OCI-LY1 (cell line): ENCODE data around the gene SMAP2.

Experiments
- H2AFZ ChIP-seq: fragments of 200-600 bp; sonication (generic), shearing (Covaris generic); 2 replicates; pipeline ENCODE4 v1.6.0; 2014; ENCODE audit warnings: antibody characterized with exemption, mild to moderate bottlenecking, low read length
- H3F3A ChIP-seq: fragments of 200-600 bp; sonication (generic), shearing (Covaris generic); 2 replicates; pipeline ENCODE4 v1.6.0; 2014; ENCODE audit warnings: mild to moderate bottlenecking, antibody characterized with exemption, low read length, moderate library complexity; ENCODE audit not compliant: insufficient read depth
- H3K27ac ChIP-seq: fragments of 200-600 bp; sonication (generic); 2 replicates; pipeline ENCODE4 v1.5.1; 2014; ENCODE audit warnings: low read length, mixed run types, mild to moderate bottlenecking, low read depth; ENCODE audit not compliant: poor library complexity, severe bottlenecking
- H3K27me3 ChIP-seq: fragments of 200-600 bp; sonication (generic); 2 replicates; pipeline ENCODE4 v1.6.0; 2014; ENCODE audit warnings: antibody characterized with exemption, mild to moderate bottlenecking, low read length, moderate library complexity; ENCODE audit not compliant: insufficient read depth
- H3K36me3 ChIP-seq: fragments of 200-600 bp; sonication (generic); 2 replicates; pipeline ENCODE4 v1.6.1; 2014; ENCODE audit warnings: mild to moderate bottlenecking, antibody characterized with exemption, low read length, moderate library complexity, mixed read lengths; ENCODE audit not compliant: insufficient read depth
- H3K4me1 ChIP-seq: fragments of 200-600 bp; sonication (generic); 2 replicates; pipeline ENCODE4 v1.5.1; 2014; ENCODE audit warnings: mild to moderate bottlenecking, low read length, moderate library complexity; ENCODE audit not compliant: insufficient read depth, severe bottlenecking
- H3K4me2 ChIP-seq: fragments of 200-600 bp; sonication (generic), shearing (Covaris generic); 2 replicates; pipeline ENCODE4 v1.6.1; 2014; ENCODE audit warnings: low read length
- H3K4me3 ChIP-seq: fragments of 200-600 bp; sonication (generic); 2 replicates; pipeline ENCODE4 v1.5.1; 2014; ENCODE audit warnings: low read length, low read depth, mild to moderate bottlenecking, mixed read lengths; ENCODE audit not compliant: poor library complexity, severe bottlenecking
- H3K79me2 ChIP-seq: fragments of 200-600 bp; shearing (Covaris generic); 2 replicates; pipeline ENCODE4 v1.6.1; 2016; ENCODE audit warnings: mixed run types, low read length, mixed read lengths; ENCODE audit not compliant: insufficient read depth
- H3K9ac ChIP-seq: fragments of 200-600 bp; sonication (generic), shearing (Covaris generic); 2 replicates; pipeline ENCODE4 v1.6.1; 2014; ENCODE audit warnings: mild to moderate bottlenecking, low read length, mixed read lengths
- H3K9me2 ChIP-seq: fragments of 200-600 bp; sonication (generic), shearing (Covaris generic); 2 replicates; pipeline ENCODE4 v1.6.1; 2014; ENCODE audit warnings: low read depth, mild to moderate bottlenecking, low read length, mixed read lengths
- H3K9me3 ChIP-seq: fragments of 200-600 bp; shearing (Covaris generic); 2 replicates; pipeline ENCODE4 v1.6.1; 2014; ENCODE audit warnings: low read length, mixed read lengths
- H4K20me1 ChIP-seq: fragments of 200-600 bp; sonication (generic), shearing (Covaris generic); 2 replicates; pipeline ENCODE4 v1.6.0; 2016; ENCODE audit warnings: mild to moderate bottlenecking, low read length; ENCODE audit not compliant: insufficient read depth
- CTCF ChIP-seq: fragments of 200-600 bp; sonication (generic), shearing (Covaris generic); IDR thresholded peaks from 2 replicates; pipeline ENCODE4 v1.5.1; 2017; ENCODE audit warnings: mild to moderate bottlenecking, antibody characterized with exemption, low read length, moderate library complexity, mixed read lengths
- EZH2 ChIP-seq: fragments of 200-600 bp; sonication (generic), shearing (Covaris generic); IDR thresholded peaks from 2 replicates; pipeline ENCODE4 v1.8.0; 2017; ENCODE audit warnings: borderline replicate concordance, mixed run types, mild to moderate bottlenecking, antibody characterized with exemption, low read length, moderate library complexity, mixed read lengths

SMAP2 gene

GRCh38 chr1:40469327-40469726 lies 95.8 kb downstream of the SMAP2 start:
- no peaks in the 10 kb centered on the region for H3F3A ChIP-seq
- H3K27me3 ChIP-seq, result no peaks in the 10 kb centered on the region
- peaks cover 45% of the 10 kb centered on the region for H3K9me3 ChIP-seq
- H3K27ac ChIP-seq, result no peak overlapping the region
- no peak for TF ChIP-seq CTCF
- no peak for TF ChIP-seq EZH2
- H3K9me2 ChIP-seq, result no peaks in the 10 kb centered on the region
- H3K4me3 ChIP-seq, result no peak overlapping the region
- H3K4me1 ChIP-seq, result no peaks in the 10 kb centered on the region
- H3K36me3 ChIP-seq, result no peaks in the 10 kb centered on the region
- H4K20me1 ChIP-seq, result no peaks in the 10 kb centered on the region
- H3K79me2 ChIP-seq, result no peaks in the 10 kb centered on the region
- H3K9ac ChIP-seq, result no peak overlapping the region
- H3K4me2 ChIP-seq, result no peak overlapping the region
- H2AFZ ChIP-seq, result no peak overlapping the region
